Left kidney (tissue), 2 donors: ENCODE results near the gene TOMM34. TPM values are rescaled to one million over a fixed set of nuclear protein-coding genes. Genes with fewer than 3 reads are reported as not detected.

Source experiments
- DNase-seq: peaks from one replicate; pipeline ENCODE4 v3.0.0-alpha.2; 2013
- polyA plus RNA-seq: library from polyadenylated mRNA; unstranded; fragments of 120-200 nt; gene quantifications from one replicate; pipeline ENCODE4 v1.2.1, GENCODE V29; 2013; ENCODE audit not compliant: insufficient read length

TOMM34 gene
- polyA plus RNA-seq, 1 donor, result 40.4 TPM

GRCh38 chr20:44965651-44966029, 5.4 kb upstream of the TOMM34 start:
- no peak for DNase-seq

GRCh38 chr20:44963325-44964215, 3.4 kb upstream of the TOMM34 start:
- no peak for DNase-seq

GRCh38 chr20:44962483-44962882, 2.3 kb upstream of the TOMM34 start:
- DNase-seq, result no peak

- no peak for DNase-seq
These were observed 1.7 kb upstream of the TOMM34 start for GRCh38 chr20:44961870-44962267.

- DNase-seq, result no peak
These were observed 1.0 kb upstream of the TOMM34 start for GRCh38 chr20:44961011-44961869.

GRCh38 chr20:44959638-44960102, 527 bp downstream of the TOMM34 start:
- no peak for DNase-seq

- DNase-seq, result no peak
These were observed 1.0 kb downstream of the TOMM34 start for GRCh38 chr20:44959082-44959637.

- no peak for DNase-seq
These were observed 1.9 kb downstream of the TOMM34 start for GRCh38 chr20:44958276-44958675.

- no peak for DNase-seq
These were observed 3.8 kb downstream of the TOMM34 start for GRCh38 chr20:44956410-44956809.

GRCh38 chr20:44955270-44955669, 4.9 kb downstream of the TOMM34 start:
- DNase-seq, result no peak

GRCh38 chr20:44954211-44954610, 6.0 kb downstream of the TOMM34 start:
- no peak for DNase-seq

GRCh38 chr20:44952731-44953130, 7.5 kb downstream of the TOMM34 start:
- DNase-seq, result no peak

GRCh38 chr20:44950368-44950767, 9.8 kb downstream of the TOMM34 start:
- no peak for DNase-seq

GRCh38 chr20:44948513-44948912, 11.7 kb downstream of the TOMM34 start:
- no peak for DNase-seq

- DNase-seq, result no peak
These were observed 12.1 kb downstream of the TOMM34 start for GRCh38 chr20:44948107-44948506.

- no peak for DNase-seq
These were observed 13.8 kb downstream of the TOMM34 start for GRCh38 chr20:44946271-44946852.

GRCh38 chr20:44945261-44945660, 14.9 kb downstream of the TOMM34 start:
- DNase-seq, result no peak

- DNase-seq, result no peak
These were observed 16.4 kb downstream of the TOMM34 start for GRCh38 chr20:44943828-44944227.

GRCh38 chr20:44942264-44942973, 17.8 kb downstream of the TOMM34 start:
- no peak for DNase-seq

GRCh38 chr20:44941120-44941691, 19.0 kb downstream of the TOMM34 start:
- no peak for DNase-seq

- DNase-seq, result no peak
These were observed 21.6 kb downstream of the TOMM34 start for GRCh38 chr20:44938637-44939036.
